Psoas muscle (tissue), 7 donors: Measurements from ENCODE around the gene CCR5AS.
"Not testable (repeated sequence)": the region's sequence is repeated elsewhere in the genome, so short reads cannot be mapped to it uniquely, and the experiment has no call there.

Experiments used
- ATAC-seq, 4 donors: fragments of 200-7000 bp; cut with Tn5 transposase; one replicate each; pipeline ENCODE4 v1.9.1; 2020; ENCODE audit warnings: moderate library complexity in 3 of 4, mild to moderate bottlenecking in 2 of 4
- DNase-seq, 2 donors: peaks; one replicate each; pipeline ENCODE4 v3.0.0-alpha.2; 2020
- H3K27ac ChIP-seq: fragments of 200-600 bp; one replicate; pipeline ENCODE4 v1.8.0; 2022
- H3K27me3 ChIP-seq, 3 donors: fragments of 200-600 bp in 1 of 3; one replicate each; pipeline versions ENCODE4 v1.6.1 to v1.8.0; 2013 to 2022; ENCODE audit warnings: low read length in 2 of 3, mild to moderate bottlenecking in 2 of 3, moderate library complexity in 1 of 3; ENCODE audit not compliant: insufficient read depth in 3 of 3
- H3K36me3 ChIP-seq, 2 donors: fragments of 200-600 bp in 1 of 2; one replicate each; pipeline versions ENCODE4 v1.6.1 to v1.8.0; 2013 to 2022; ENCODE audit warnings: low read depth in 1 of 2, mild to moderate bottlenecking in 1 of 2, moderate library complexity in 1 of 2; ENCODE audit not compliant: insufficient read depth in 1 of 2
- H3K4me1 ChIP-seq: fragments of 200-600 bp; one replicate; pipeline ENCODE4 v1.8.0; 2022
- H3K4me3 ChIP-seq: fragments of 200-600 bp; one replicate; pipeline ENCODE4 v1.8.0; 2022; ENCODE audit warnings: mild to moderate bottlenecking
- H3K9me3 ChIP-seq: fragments of 200-600 bp; one replicate; pipeline ENCODE4 v1.8.0; 2022
- WGBS, 3 donors: extraction: QIAGEN DNeasy Blood & Tissue Kit; methylation state at CpG; one replicate each; pipeline versions ENCODE4 v1.1.6 to v1.1.7; 2013; 5-methylcytosine and 5-hydroxymethylcytosine counted together
- intact Hi-C, 2 donors: fragments of 100-400 bp; cut with DNase I; formaldehyde crosslinking; loops; one replicate each; pipeline versions ENCODE4 v1.11.0 to v1.14.2; 2022
- TF ChIP-seq, protein P1 (sequence below): fragments of 200-600 bp; IDR thresholded peaks from one replicate; pipeline ENCODE4 v1.8.0; 2022; ENCODE audit warnings: antibody characterized with exemption
- donor health status: healthy with polysubstance abuse.
- donor health status: DM: no; HTN: no; CAD: no; lungs with moderate emphysema.
- donor health status: Bipolar disorder and iron deficiency.
- donor health status: healthy.
- donor health status: DM: yes; HTN: yes; CAD: no.
- donor health status: DM: no; HTN: no; CAD: no.
- donor health status: DM: yes; HTN: yes; CAD: no.

CCR5AS gene

DNA sequence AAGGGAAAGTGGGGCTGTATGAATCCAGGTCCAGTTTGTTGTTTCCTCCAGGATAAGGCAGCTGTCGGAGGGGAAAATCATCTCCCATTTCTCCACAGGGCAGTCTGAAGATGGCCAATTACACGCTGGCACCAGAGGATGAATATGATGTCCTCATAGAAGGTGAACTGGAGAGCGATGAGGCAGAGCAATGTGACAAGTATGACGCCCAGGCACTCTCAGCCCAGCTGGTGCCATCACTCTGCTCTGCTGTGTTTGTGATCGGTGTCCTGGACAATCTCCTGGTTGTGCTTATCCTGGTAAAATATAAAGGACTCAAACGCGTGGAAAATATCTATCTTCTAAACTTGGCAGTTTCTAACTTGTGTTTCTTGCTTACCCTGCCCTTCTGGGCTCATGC, 1.1 kb upstream of the CCR5AS start:
- peak; percentile 97 to 98 (median 98) for ATAC-seq
- peak; percentile 65 to 89 for DNase-seq
- TF ChIP-seq, protein P1, sequence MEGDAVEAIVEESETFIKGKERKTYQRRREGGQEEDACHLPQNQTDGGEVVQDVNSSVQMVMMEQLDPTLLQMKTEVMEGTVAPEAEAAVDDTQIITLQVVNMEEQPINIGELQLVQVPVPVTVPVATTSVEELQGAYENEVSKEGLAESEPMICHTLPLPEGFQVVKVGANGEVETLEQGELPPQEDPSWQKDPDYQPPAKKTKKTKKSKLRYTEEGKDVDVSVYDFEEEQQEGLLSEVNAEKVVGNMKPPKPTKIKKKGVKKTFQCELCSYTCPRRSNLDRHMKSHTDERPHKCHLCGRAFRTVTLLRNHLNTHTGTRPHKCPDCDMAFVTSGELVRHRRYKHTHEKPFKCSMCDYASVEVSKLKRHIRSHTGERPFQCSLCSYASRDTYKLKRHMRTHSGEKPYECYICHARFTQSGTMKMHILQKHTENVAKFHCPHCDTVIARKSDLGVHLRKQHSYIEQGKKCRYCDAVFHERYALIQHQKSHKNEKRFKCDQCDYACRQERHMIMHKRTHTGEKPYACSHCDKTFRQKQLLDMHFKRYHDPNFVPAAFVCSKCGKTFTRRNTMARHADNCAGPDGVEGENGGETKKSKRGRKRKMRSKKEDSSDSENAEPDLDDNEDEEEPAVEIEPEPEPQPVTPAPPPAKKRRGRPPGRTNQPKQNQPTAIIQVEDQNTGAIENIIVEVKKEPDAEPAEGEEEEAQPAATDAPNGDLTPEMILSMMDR = no peak
- WGBS, 3 donors = 17 to 25% (median 18%) methylated on average over 7 of the region's 7 CpGs
- H3K27ac ChIP-seq = peak overlapping the region; percentile 73
- no peaks in the 10 kb centered on the region for H3K36me3 ChIP-seq
- no peaks in the 10 kb centered on the region for H3K27me3 ChIP-seq
- intact Hi-C loops = no loop called here
- H3K9me3 ChIP-seq = no peaks in the 10 kb centered on the region
- H3K4me3 ChIP-seq = peak overlapping the region; percentile 52
- peaks cover 22% of the 10 kb centered on the region for H3K4me1 ChIP-seq

DNA sequence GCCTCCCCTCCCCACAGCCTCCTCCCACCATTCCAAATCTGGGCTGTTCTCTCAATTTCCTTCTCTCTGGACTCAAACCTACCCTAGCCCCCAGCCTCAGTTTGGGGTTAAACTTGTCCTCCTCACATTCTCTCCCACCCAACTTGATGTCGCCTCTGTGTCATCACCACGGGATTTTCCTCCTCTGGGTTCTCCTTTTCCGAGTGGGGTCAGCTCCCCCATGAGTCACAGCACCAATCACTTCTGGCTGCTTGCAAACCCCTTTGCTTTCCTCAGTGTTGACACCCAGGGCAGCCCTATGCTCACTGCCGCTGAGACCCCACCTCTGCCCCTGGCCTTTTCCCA, 451 bp downstream of the CCR5AS start:
- no peaks in the 10 kb centered on the region for H3K9me3 ChIP-seq
- peak overlapping the region; percentile 73 for H3K27ac ChIP-seq
- DNase-seq = no peak
- WGBS, 3 donors = 71 to 76% (median 73%) methylated on average over 4 of the region's 4 CpGs
- TF ChIP-seq, protein P1 = no peak
- no peaks in the 10 kb centered on the region for H3K36me3 ChIP-seq
- intact Hi-C loops = no loop called here
- H3K4me1 ChIP-seq = peaks cover 17% of the 10 kb centered on the region
- H3K4me3 ChIP-seq = no peak overlapping the region
- no peaks in the 10 kb centered on the region for H3K27me3 ChIP-seq
- no peak for ATAC-seq

GRCh38 chr3:46405301-46406019, 1.4 kb downstream of the CCR5AS start:
- peak overlapping the region; percentile 73 for H3K27ac ChIP-seq
- ATAC-seq (no peak), DNase-seq (no peak)
- peaks cover 17% of the 10 kb centered on the region for H3K4me1 ChIP-seq
- TF ChIP-seq, protein P1 = no peak
- H3K4me3 ChIP-seq = no peak overlapping the region
- H3K27me3 ChIP-seq = no peaks in the 10 kb centered on the region
- WGBS, 3 donors = 56 to 65% (median 64%) methylated on average over 11 of the region's 11 CpGs
- H3K36me3 ChIP-seq = no peaks in the 10 kb centered on the region
- intact Hi-C loops = no loop called here
- H3K9me3 ChIP-seq = no peaks in the 10 kb centered on the region

DNA sequence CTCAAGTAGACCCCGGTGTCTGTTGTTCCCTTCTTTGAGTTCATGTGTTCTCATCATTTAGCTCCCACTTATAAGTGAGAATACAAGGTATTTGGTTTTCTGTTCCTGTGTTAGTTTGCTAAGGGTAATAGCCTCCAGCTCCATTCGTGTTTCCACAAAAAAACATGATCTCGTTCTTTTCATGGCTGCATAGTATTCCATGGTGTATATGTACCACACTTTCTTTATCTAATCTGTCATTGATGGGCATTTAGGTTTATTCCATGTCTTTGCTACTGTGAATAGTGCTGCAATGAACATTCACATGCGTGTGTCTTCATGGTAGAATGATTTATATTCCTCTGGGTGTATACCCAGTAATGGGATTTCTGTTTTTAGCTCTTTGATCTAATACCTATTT, 4.0 kb downstream of the CCR5AS start:
- H3K27ac ChIP-seq, intact Hi-C loops, DNase-seq, H3K4me3 ChIP-seq, ATAC-seq, H3K9me3 ChIP-seq, H3K36me3 ChIP-seq, H3K27me3 ChIP-seq: not testable (repeated sequence)
- H3K4me1 ChIP-seq = peaks cover 10% of the 10 kb centered on the region
- 93 to 96% (median 95%) methylated on average over 4 of the region's 4 CpGs for WGBS, 3 donors

- Histone ChIP-seq H3K9me3 (no peaks in the 10 kb centered on the region), H3K4me1 (peaks cover 7% of the 10 kb centered on the region), H3K27ac (no peak overlapping the region), H3K27me3 (no peaks in the 10 kb centered on the region), H3K4me3 (no peak overlapping the region), H3K36me3 (no peaks in the 10 kb centered on the region)
- TF ChIP-seq, protein P1 = no peak
- intact Hi-C loops = no loop called here
- no peak for ATAC-seq
- no peak for DNase-seq
- 54 to 71% (median 63%) methylated on average over 2 of the region's 2 CpGs for whole genome bisulfite sequencing, 3 donors
Observed at GRCh38 chr3:46401579-46401978, 5.3 kb downstream of the CCR5AS start.
